Endothelial cell (in vitro differentiated cells): ENCODE measurements around the gene PPARGC1A. TPM values are rescaled to one million over a fixed set of nuclear protein-coding genes. Genes with fewer than 3 reads are reported as not detected.

Source experiments
- DNase-seq: peaks from one replicate; pipeline ENCODE4 v3.0.0; 2021; ENCODE audit warnings: low spot score
- H3K27ac Mint-ChIP-seq: one replicate; pipeline ENCODE4 v1.8.0; 2021; ENCODE audit warnings: mixed read lengths, inconsistent platforms; ENCODE audit not compliant: unreplicated experiment
- H3K27me3 Mint-ChIP-seq: one replicate; pipeline ENCODE4 v1.8.0; 2021; ENCODE audit warnings: mild to moderate bottlenecking, moderate library complexity, mixed read lengths, inconsistent platforms; ENCODE audit not compliant: unreplicated experiment
- H3K36me3 Mint-ChIP-seq: one replicate; pipeline ENCODE4 v1.8.0; 2021; ENCODE audit warnings: mild to moderate bottlenecking, low read depth, mixed read lengths, inconsistent platforms; ENCODE audit not compliant: unreplicated experiment
- H3K4me1 Mint-ChIP-seq: one replicate; pipeline ENCODE4 v1.8.0; 2021; ENCODE audit warnings: mild to moderate bottlenecking, mixed read lengths, inconsistent platforms; ENCODE audit not compliant: unreplicated experiment
- H3K4me3 Mint-ChIP-seq: one replicate; pipeline ENCODE4 v1.8.0; 2021; ENCODE audit warnings: mild to moderate bottlenecking, mixed read lengths, inconsistent platforms; ENCODE audit not compliant: unreplicated experiment
- H3K9me3 Mint-ChIP-seq: one replicate; pipeline ENCODE4 v1.8.0; 2021; ENCODE audit warnings: mixed read lengths, inconsistent platforms; ENCODE audit not compliant: unreplicated experiment
- total RNA-seq: library from RNA; stranded (reverse); fragmentation: NEBNext Ultra II Directional; extraction: Animal tissue kit (Norgen Biotek cat#: 25700); gene quantifications from one replicate; pipeline ENCODE4 v1.2.1, GENCODE V29; 2021; ENCODE audit not compliant: unreplicated experiment
- TF ChIP-seq, protein P1 (sequence below): fragments of 200-600 bp; sonication (generic); IDR thresholded peaks from one replicate; pipeline ENCODE4 v1.5.0; 2021; ENCODE audit warnings: antibody characterized with exemption; ENCODE audit not compliant: unreplicated experiment

Gene PPARGC1A
- total RNA-seq, 1 donor from 2014 or later = 11.4 TPM

DNA sequence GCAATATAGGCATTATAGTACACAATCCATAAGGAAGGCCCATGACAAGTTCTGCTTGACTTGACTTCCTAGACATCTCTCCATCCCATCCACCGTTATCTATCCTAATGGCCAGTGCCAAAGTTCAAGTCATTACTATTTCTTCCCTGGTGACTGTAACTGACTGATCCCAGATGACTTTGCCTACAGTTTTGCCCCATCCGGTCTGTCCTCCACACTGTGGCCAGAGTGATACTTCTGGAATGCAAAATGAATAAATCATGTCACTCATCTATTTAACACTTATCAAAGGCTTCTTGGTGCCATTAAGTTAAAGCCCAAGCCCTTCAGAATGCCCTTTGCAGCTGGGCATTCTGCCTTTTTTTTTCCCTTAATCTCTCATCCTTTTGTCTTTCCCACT lies 130.8 kb downstream of the PPARGC1A start:
- TF ChIP-seq, protein P1, sequence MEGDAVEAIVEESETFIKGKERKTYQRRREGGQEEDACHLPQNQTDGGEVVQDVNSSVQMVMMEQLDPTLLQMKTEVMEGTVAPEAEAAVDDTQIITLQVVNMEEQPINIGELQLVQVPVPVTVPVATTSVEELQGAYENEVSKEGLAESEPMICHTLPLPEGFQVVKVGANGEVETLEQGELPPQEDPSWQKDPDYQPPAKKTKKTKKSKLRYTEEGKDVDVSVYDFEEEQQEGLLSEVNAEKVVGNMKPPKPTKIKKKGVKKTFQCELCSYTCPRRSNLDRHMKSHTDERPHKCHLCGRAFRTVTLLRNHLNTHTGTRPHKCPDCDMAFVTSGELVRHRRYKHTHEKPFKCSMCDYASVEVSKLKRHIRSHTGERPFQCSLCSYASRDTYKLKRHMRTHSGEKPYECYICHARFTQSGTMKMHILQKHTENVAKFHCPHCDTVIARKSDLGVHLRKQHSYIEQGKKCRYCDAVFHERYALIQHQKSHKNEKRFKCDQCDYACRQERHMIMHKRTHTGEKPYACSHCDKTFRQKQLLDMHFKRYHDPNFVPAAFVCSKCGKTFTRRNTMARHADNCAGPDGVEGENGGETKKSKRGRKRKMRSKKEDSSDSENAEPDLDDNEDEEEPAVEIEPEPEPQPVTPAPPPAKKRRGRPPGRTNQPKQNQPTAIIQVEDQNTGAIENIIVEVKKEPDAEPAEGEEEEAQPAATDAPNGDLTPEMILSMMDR = no peak
- Mint-ChIP-seq H3K27ac (no peak overlapping the region), H3K27me3 (no peaks in the 10 kb centered on the region), H3K4me1 (no peaks in the 10 kb centered on the region), H3K36me3 (no peaks in the 10 kb centered on the region), H3K9me3 (no peaks in the 10 kb centered on the region), H3K4me3 (no peak overlapping the region)
- no peak for DNase-seq

DNA sequence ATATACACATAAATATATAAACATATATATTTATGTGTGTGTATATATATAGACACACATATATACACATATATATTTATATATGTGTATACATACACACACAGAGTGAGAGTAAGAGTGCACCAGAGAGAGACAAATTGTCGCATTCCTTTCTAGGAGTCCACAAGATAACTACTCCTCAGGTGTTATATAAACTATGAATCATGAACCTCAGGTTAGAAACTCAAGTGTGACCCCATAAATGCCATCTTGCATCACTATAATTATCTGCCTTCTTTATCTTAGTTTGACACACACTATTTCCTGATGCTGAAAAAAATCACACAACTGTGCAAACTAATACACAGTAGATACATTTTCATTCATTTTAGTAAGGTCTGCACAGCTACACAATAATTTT lies 135.2 kb downstream of the PPARGC1A start:
- DNase-seq = no peak
- TF ChIP-seq, protein P1 = no peak
- H3K36me3 Mint-ChIP-seq = no peaks in the 10 kb centered on the region
- H3K4me1 Mint-ChIP-seq = no peaks in the 10 kb centered on the region
- no peak overlapping the region for H3K4me3 Mint-ChIP-seq
- no peaks in the 10 kb centered on the region for H3K27me3 Mint-ChIP-seq
- H3K9me3 Mint-ChIP-seq = no peaks in the 10 kb centered on the region
- no peak overlapping the region for H3K27ac Mint-ChIP-seq

DNA sequence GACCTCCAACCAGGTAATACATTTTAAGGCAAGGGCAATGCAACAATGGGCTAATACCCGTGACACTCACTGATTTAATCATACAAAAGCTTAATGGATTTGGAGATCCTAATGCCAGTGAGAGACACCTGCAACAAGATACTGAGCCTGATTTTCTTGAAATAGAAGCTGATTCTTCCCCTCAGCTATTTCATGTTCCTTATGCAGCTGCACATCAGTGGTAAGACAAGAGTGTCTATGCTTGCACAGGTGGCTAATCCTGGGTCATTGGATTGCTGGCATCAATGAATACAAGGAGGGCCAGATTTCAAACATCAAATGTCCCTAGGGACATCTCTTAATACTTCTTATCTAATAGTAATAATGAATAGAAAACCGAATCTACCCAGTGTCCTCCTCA lies 139.7 kb downstream of the PPARGC1A start:
- DNase-seq = no peak
- H3K4me1 Mint-ChIP-seq = no peaks in the 10 kb centered on the region
- no peaks in the 10 kb centered on the region for H3K9me3 Mint-ChIP-seq
- TF ChIP-seq, protein P1 = no peak
- no peak overlapping the region for H3K27ac Mint-ChIP-seq
- no peaks in the 10 kb centered on the region for H3K36me3 Mint-ChIP-seq
- H3K27me3 Mint-ChIP-seq = no peaks in the 10 kb centered on the region
- no peak overlapping the region for H3K4me3 Mint-ChIP-seq

DNA sequence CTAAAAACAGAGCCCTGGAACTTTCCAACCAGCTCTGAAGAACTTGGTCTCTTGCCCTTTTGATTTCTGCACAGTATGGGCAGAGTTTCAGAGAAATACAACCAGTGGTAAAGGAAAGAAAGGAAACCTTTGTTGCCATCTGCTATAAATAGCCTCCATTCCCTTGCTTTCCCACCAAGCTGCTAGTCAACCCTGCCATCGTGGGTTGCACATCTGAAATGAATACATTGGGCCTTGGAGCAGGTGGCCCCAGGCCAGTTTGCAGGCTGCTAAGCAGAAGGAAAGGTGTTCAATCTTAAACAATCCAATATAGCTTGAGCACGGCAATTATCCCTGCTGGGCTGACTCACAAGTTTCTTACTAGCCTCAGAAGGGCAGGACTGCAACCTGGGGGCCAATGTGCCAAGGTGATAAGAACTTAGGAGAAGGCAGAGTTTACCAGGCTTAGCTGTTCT lies 142.5 kb downstream of the PPARGC1A start:
- no peak for DNase-seq
- Mint-ChIP-seq H3K9me3 (no peaks in the 10 kb centered on the region), H3K27me3 (peaks cover 1% of the 10 kb centered on the region), H3K4me3 (no peak overlapping the region), H3K36me3 (no peaks in the 10 kb centered on the region), H3K27ac (no peak overlapping the region), H3K4me1 (no peaks in the 10 kb centered on the region)
- TF ChIP-seq, protein P1 = no peak

DNA sequence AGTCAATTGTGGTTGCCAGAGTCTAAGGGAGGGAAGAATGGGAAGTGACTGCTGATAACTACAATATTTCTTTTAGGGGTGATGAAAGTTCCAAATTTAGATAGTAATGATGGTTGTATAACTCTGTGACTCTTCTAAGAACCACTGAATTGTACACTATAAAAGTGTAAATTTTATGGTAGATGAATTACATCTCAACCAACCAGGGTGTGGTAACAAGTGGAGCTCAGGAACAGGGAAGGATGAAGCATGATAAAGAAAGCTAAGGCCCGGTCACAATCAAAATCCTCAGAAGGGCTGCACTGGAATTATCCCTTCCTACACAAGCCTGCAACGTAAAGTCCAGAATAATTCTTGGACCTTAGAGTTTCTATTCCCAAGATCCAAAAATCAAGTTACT lies 143.2 kb downstream of the PPARGC1A start:
- H3K4me3 Mint-ChIP-seq = no peak overlapping the region
- no peaks in the 10 kb centered on the region for H3K4me1 Mint-ChIP-seq
- H3K27me3 Mint-ChIP-seq = peaks cover 1% of the 10 kb centered on the region
- no peaks in the 10 kb centered on the region for H3K9me3 Mint-ChIP-seq
- H3K36me3 Mint-ChIP-seq = no peaks in the 10 kb centered on the region
- no peak overlapping the region for H3K27ac Mint-ChIP-seq
- TF ChIP-seq, protein P1 = no peak
- no peak for DNase-seq
